Esophagus squamous epithelium (tissue), 5 donors: Measurements from ENCODE around the gene JPH2. TPM values are rescaled to one million over a fixed set of nuclear protein-coding genes. Genes with fewer than 3 reads are reported as not detected.

Source experiments
- DNase-seq: peaks from one replicate; lab custom pipeline; 2025; lab: John Stamatoyannopoulos, UW
- H3K27ac ChIP-seq, 4 donors: fragments of 200-600 bp; sonication (generic); one replicate each; pipeline ENCODE4 v1.5.1; 2016 to 2019; ENCODE audit warnings: mild to moderate bottlenecking in 1 of 4
- H3K27me3 ChIP-seq, 4 donors: fragments of 200-600 bp; sonication (generic); 1 replicate in 3 of 4; 2 replicates in 1 of 4; pipeline versions ENCODE4 v1.5.1 to v1.6.0; 2017 to 2021; ENCODE audit warnings: antibody characterized with exemption in 1 of 4
- H3K36me3 ChIP-seq, 3 donors: fragments of 200-600 bp; sonication (generic); one replicate each; pipeline ENCODE4 v1.5.1; 2016 to 2019
- H3K4me1 ChIP-seq, 3 donors: fragments of 200-600 bp; sonication (generic); one replicate each; pipeline ENCODE4 v1.5.1; 2017 to 2019
- H3K4me3 ChIP-seq, 4 donors: fragments of 200-600 bp; sonication (generic); 1 replicate in 3 of 4; 2 replicates in 1 of 4; pipeline ENCODE4 v1.5.1; 2016 to 2019; ENCODE audit warnings: mild to moderate bottlenecking in 2 of 4, moderate library complexity in 1 of 4
- H3K9me3 ChIP-seq, 3 donors: fragments of 200-600 bp; sonication (generic); one replicate each; pipeline ENCODE4 v1.5.1; 2016 to 2019
- POLR2A ChIP-seq, 4 donors: fragments of 450-650 bp; IDR thresholded peaks; one replicate each; pipeline ENCODE4 v1.6.1; 2017; ENCODE audit warnings: antibody characterized with exemption in 4 of 4, mild to moderate bottlenecking in 4 of 4, moderate library complexity in 3 of 4
- WGBS, 2 donors: methylation state at CpG; one replicate each; pipeline ENCODE4 v1.1.5; 2018; 5-methylcytosine and 5-hydroxymethylcytosine counted together
- intact Hi-C: fragments of 100-400 bp; cut with DNase I; formaldehyde crosslinking; loops from one replicate; pipeline ENCODE4 v1.15.0; 2022
- total RNA-seq, 4 donors: library from RNA; depleted of rRNA; stranded (reverse); fragments of >200 nt; gene quantifications; one replicate each; pipeline ENCODE4 v1.1.0, GENCODE V29; 2016
- TF ChIP-seq, protein P1 (sequence below), 6 experiments: fragments of 450-650 bp in 4 of 6; fragments of 200-600 bp in 2 of 6; sonication (generic) in 2 of 6; IDR thresholded peaks; one replicate each; pipeline ENCODE4 v1.5.1; 2016 to 2019; ENCODE audit warnings: antibody characterized with exemption in 6 of 6, mild to moderate bottlenecking in 4 of 6, moderate library complexity in 4 of 6
- donor health status: DM: yes; HTN: yes; CAD: no.

The JPH2 gene
- total RNA-seq, 4 donors from 2014 or later = 2.4 to 32.0 (median 6.8) TPM

DNA sequence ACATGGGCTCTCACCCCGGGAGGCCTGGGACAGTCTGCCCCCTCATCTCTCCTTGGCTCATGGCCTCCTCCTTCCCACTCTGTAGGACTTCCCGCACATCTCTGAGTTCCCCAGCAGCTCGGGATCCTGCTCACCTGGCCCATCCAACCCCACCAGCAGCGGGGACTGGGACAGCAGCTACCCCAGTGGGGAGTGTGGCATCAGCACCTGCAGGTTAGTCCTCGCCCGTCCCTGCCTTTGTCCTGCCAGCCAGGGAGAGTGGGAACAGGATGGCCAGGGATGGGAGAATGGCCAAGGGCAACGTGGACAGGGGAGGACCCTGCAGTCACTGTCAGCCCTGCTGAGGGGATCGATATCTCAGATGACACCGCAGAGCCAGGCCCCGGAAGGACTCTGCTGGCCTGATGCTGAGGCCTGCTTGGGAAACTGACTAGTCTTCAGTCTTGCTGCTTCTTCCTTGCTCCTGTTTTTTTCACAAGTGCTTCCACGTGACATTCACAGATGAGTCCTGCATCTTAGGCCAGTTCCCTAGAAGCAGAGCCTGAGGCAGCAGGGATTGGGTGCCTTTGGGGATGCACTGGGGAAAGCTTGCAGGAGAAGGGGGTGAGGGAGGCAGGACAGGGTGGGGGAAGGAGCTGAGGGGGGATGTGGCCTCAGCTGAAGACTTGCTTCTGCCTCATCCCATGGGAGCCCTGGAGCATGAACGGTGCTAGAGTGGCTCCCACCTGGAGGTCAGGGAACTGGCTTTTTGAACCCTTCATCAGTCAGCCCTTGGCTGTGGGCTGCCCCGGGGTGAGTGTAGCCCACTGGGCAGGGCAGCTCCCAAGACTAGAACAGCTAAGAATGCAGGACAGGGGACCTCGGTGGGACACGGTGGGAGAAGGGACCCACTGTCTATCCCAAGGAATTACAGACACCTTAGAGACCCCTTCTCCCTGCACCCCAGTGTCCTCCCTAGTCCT lies 120.1 kb downstream of the JPH2 start:
- Histone ChIP-seq H3K27ac (no peak overlapping the region), H3K36me3 (peaks cover 0 to 15% (median 0%) of the 10 kb centered on the region in 3 donors), H3K27me3 (peaks cover 0 to 5% (median 0%) of the 10 kb centered on the region in 4 donors), H3K4me3 (no peak overlapping the region), H3K9me3 (no peaks in the 10 kb centered on the region), H3K4me1 (no peaks in the 10 kb centered on the region)
- no peak for DNase-seq
- intact Hi-C loops = no loop called here
- TF ChIP-seq, protein P1, sequence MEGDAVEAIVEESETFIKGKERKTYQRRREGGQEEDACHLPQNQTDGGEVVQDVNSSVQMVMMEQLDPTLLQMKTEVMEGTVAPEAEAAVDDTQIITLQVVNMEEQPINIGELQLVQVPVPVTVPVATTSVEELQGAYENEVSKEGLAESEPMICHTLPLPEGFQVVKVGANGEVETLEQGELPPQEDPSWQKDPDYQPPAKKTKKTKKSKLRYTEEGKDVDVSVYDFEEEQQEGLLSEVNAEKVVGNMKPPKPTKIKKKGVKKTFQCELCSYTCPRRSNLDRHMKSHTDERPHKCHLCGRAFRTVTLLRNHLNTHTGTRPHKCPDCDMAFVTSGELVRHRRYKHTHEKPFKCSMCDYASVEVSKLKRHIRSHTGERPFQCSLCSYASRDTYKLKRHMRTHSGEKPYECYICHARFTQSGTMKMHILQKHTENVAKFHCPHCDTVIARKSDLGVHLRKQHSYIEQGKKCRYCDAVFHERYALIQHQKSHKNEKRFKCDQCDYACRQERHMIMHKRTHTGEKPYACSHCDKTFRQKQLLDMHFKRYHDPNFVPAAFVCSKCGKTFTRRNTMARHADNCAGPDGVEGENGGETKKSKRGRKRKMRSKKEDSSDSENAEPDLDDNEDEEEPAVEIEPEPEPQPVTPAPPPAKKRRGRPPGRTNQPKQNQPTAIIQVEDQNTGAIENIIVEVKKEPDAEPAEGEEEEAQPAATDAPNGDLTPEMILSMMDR (IDR thresholded peaks at IDR 0.05) = no peak
- TF ChIP-seq POLR2A (IDR thresholded peaks at IDR 0.05) = no peak
- WGBS, 2 donors = 78 to 91% methylated on average over 8 of the region's 15 CpGs

DNA sequence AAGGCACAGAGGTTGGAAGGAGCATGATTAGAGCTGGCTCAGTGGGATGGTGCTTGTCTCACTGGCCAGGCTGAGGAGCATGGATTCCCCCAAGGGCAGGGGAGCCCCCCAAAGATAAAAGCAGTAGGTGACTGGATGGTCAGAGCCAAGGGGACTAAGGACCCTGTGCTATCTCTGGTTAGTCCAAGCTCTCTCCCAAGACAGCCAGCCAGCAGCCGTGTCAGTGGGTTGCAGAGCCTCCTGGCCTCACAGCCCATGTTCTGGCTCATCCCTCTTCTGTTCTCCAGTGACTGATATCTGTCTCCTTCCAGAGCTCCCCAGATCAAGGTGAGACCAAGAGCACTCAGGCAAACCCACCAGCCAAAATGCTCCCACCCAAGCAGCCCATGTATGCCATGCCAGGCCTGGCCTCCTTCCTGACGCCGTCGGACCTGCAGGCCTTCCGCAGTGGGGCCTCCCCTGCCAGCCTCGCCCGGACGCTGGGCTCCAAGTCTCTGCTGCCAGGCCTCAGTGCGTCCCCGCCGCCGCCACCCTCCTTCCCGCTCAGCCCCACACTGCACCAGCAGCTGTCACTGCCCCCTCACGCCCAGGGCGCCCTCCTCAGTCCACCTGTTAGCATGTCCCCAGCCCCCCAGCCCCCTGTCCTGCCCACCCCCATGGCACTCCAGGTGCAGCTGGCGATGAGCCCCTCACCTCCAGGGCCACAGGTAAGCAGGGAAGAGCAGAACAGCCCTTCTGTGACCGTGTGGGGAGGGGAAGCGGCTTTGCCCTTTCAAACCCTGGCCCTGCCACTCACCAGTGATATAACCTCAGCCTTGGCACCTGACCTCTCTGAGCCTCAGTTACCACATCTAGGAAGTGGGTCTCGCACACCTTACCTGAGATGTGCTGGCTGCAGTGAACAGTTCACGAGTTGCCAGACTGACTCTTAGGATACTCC lies 121.3 kb downstream of the JPH2 start:
- Histone ChIP-seq H3K9me3 (no peaks in the 10 kb centered on the region), H3K27me3 (no peaks in the 10 kb centered on the region), H3K4me1 (no peaks in the 10 kb centered on the region), H3K36me3 (peaks cover 0 to 15% (median 0%) of the 10 kb centered on the region in 3 donors), H3K27ac (no peak overlapping the region), H3K4me3 (no peak overlapping the region)
- WGBS, 2 donors = 91 to 94% methylated on average over 10 to 19 of the region's 20 CpGs
- no peak for DNase-seq
- TF ChIP-seq, protein P1 (IDR thresholded peaks at IDR 0.05) = no peak
- TF ChIP-seq POLR2A (IDR thresholded peaks at IDR 0.05) = no peak
- intact Hi-C loops = no loop called here

DNA sequence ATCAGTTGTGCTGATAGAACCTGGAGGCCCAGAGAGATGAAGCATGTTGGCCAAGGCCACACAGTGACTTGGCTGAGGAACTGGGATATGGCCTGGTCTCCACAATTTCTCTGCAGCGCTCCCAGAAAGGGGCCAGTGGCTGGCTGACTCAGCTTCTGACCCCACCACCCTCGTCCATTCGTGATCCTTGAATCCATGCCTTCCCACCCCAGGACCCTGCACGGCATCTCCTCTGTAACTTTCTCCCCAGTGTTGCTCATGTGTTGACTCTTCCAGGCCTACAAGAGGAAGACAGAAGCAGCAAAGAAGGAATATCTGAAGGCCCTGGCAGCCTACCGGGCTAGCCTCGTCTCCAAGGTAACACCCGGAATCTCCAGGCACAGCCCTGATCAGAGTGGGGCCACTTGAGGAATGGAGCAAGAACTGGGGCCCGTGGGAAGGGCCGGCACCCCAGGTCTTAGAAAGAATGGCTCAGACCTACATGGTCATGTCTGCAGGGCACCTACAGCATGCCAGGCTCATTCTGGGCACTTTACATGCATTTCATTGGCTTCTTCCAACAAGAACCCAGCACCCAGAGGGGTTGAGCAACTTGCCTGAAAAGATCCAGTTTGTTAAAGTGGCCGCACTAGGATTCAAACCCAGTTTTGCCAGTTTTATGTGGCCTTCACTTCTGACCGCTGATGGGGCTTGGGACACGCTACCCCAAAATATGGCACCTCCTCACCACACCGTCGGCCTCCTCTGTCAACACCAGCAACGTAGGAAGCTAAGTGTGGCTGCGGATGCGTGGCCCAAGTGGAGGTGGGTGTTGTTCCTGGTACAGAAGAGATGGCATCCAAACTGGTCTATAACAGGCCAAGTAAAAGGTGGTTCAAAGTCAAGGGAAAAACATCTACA lies 122.2 kb downstream of the JPH2 start:
- H3K27ac ChIP-seq = no peak overlapping the region
- intact Hi-C loops = no loop called here
- no peak overlapping the region for H3K4me3 ChIP-seq
- no peaks in the 10 kb centered on the region for H3K4me1 ChIP-seq
- no peak for DNase-seq
- whole genome bisulfite sequencing, 2 donors = 91 to 98% methylated on average over 5 to 13 of the region's 17 CpGs
- H3K9me3 ChIP-seq = no peaks in the 10 kb centered on the region
- H3K36me3 ChIP-seq = peaks cover 0 to 15% (median 0%) of the 10 kb centered on the region in 3 donors
- H3K27me3 ChIP-seq = no peaks in the 10 kb centered on the region
- no peak for TF ChIP-seq POLR2A (IDR thresholded peaks at IDR 0.05)
- TF ChIP-seq, protein P1 (IDR thresholded peaks at IDR 0.05) = no peak

Other genes starting within 250 kb of the JPH2 start
- gene OSER1, start 23.6 kb upstream of the JPH2 start, total RNA-seq = 10 to 100 TPM; 16.1 to 62.2 (median 25.0) TPM
- not detected for gene GDAP1L1, start 60.1 kb upstream of the JPH2 start, total RNA-seq
- gene FITM2, start 124.0 kb upstream of the JPH2 start, total RNA-seq = 1 to 10 TPM; 2.1 to 4.8 (median 3.7) TPM
- not detected for gene R3HDML, start 149.9 kb upstream of the JPH2 start, total RNA-seq
- not detected for gene HNF4A, start 168.5 kb upstream of the JPH2 start, total RNA-seq